ENCODE measurements around the gene FIG4. TPM values are rescaled to one million over a fixed set of nuclear protein-coding genes. Genes with fewer than 3 reads are reported as not detected.

Gene FIG4
- total and polyA plus RNA-seq, 2 of the 13 experiments (the other 11 are each of a cell fraction or from before 2014, with no cell fraction given): 5.5 to 7.9 TPM

GRCh38 chr6:109781001-109781400 lies 89.9 kb downstream of the FIG4 start:
- POLR2A ChIA-PET: no interaction called here
- TF ChIP-seq MAFK (conservative IDR thresholded peaks at IDR 0.05 in 1 of 2, IDR thresholded peaks at IDR 0.05 in 1 of 2; ENCODE audit: low read length in 2 of 2): no peak
- no peak for TF ChIP-seq ZNF790 (CRISPR knock-in tag; IDR thresholded peaks at IDR 0.05; ENCODE audit: borderline replicate concordance)
- TF ChIP-seq AFF4 (CRISPR knock-in tag; IDR thresholded peaks at IDR 0.05): no peak
- TF ChIP-seq CEBPB (IDR thresholded peaks at IDR 0.05; ENCODE audit: borderline replicate concordance, low read depth, low read length): no peak
- DNase-seq (ENCODE audit: low spot score): no peak

GRCh38 chr6:109782491-109782999 lies 91.4 kb downstream of the FIG4 start:
- BruUV-seq (replicated peaks): no TSS peak
- H3K79me2 ChIP-seq (ENCODE audit: insufficient read depth, low read length): no peaks in the 10 kb centered on the region
- no peak overlapping the region for H3K4me3 ChIP-seq (replicated peaks in 1 of 3; ENCODE audit: insufficient read depth in 1 of 3, low read depth in 2 of 3, low read length in 3 of 3)
- H3K27me3 ChIP-seq (ENCODE audit: control insufficient read depth in 1 of 2, insufficient read depth in 2 of 2, low read length in 2 of 2): no peaks in the 10 kb centered on the region
- POLR2A ChIA-PET: no interaction called here
- ATAC-seq (no peak), FAIRE-seq (no peak), DNase-seq (ENCODE audit: low spot score) (no peak)
- CTCF ChIA-PET (ENCODE audit: low intra/inter-chr PET ratio, low total read pairs): no interaction called here
- in situ Hi-C loops (cut with HindIII; ENCODE audit: extremely low pct_ligation_motif_present, low pct_unique_long_range_greater_than_20kb): no loop called here
- 79% methylated on average over 2 of the region's 2 CpGs for WGBS (ENCODE audit: low lambda C conversion rate)
- H3K9me3 ChIP-seq (ENCODE audit: low read length): no peaks in the 10 kb centered on the region
- no peaks in the 10 kb centered on the region for H4K20me1 ChIP-seq (ENCODE audit: insufficient read depth, low read length)
- H3K4me2 ChIP-seq (ENCODE audit: low read depth, low read length): no peak overlapping the region
- H3K27ac ChIP-seq (ENCODE audit: extremely low read length, insufficient read depth, low read length): no peak overlapping the region
- intact Hi-C loops (cut with micrococcal nuclease; ENCODE audit: unreplicated experiment): no loop called here
- no peaks in the 10 kb centered on the region for H3K36me3 ChIP-seq (replicated peaks in 1 of 2; ENCODE audit: control insufficient read depth in 1 of 2, insufficient read depth in 2 of 2, low read length in 2 of 2)
- H2AFZ ChIP-seq (ENCODE audit: low read length): no peak overlapping the region
- no peaks in the 10 kb centered on the region for H3K4me1 ChIP-seq (ENCODE audit: insufficient read depth, low read length)
- H3K9ac ChIP-seq (ENCODE audit: insufficient read depth, low read depth, low read length): no peak overlapping the region
- TF ChIP-seq ZNF441 (CRISPR knock-in tag; IDR thresholded peaks at IDR 0.05; ENCODE audit: borderline replicate concordance) (no peak), ZBTB37 (CRISPR knock-in tag; IDR thresholded peaks at IDR 0.05) (no peak), ZNF326 (CRISPR knock-in tag; IDR thresholded peaks at IDR 0.05; ENCODE audit: borderline replicate concordance) (no peak), SRY (CRISPR knock-in tag; IDR thresholded peaks at IDR 0.05) (no peak), ZNF709 (CRISPR knock-in tag; IDR thresholded peaks at IDR 0.05) (no peak), PCBP2 (optimal IDR thresholded peaks at IDR 0.05; ENCODE audit: low read depth, low read length, poor library complexity, severe bottlenecking) (no peak), CCAR2 (optimal IDR thresholded peaks at IDR 0.05; ENCODE audit: low read depth, low read length) (no peak), MXD3 (CRISPR knock-in tag; IDR thresholded peaks at IDR 0.05) (no peak), ZNF746 (CRISPR knock-in tag; IDR thresholded peaks at IDR 0.05) (no peak), RNF2 (conservative IDR thresholded peaks at IDR 0.05; ENCODE audit: low read depth) (no peak)

More at GRCh38 chr6:109781001-109781400, 89.9 kb downstream of the FIG4 start:
- Histone ChIP-seq H4K20me1 (ENCODE audit: insufficient read depth, low read length) (no peaks in the 10 kb centered on the region), H3K9ac (ENCODE audit: insufficient read depth, low read depth, low read length) (no peak overlapping the region), H3K4me3 (replicated peaks in 1 of 3; ENCODE audit: insufficient read depth in 1 of 3, low read depth in 2 of 3, low read length in 3 of 3) (no peak overlapping the region), H3K27me3 (ENCODE audit: control insufficient read depth in 1 of 2, insufficient read depth in 2 of 2, low read length in 2 of 2) (no peaks in the 10 kb centered on the region), H3K79me2 (ENCODE audit: insufficient read depth, low read length) (no peaks in the 10 kb centered on the region), H3K9me3 (ENCODE audit: low read length) (no peaks in the 10 kb centered on the region), H2AFZ (ENCODE audit: low read length) (no peak overlapping the region), H3K4me1 (ENCODE audit: insufficient read depth, low read length) (no peaks in the 10 kb centered on the region), H3K4me2 (ENCODE audit: low read depth, low read length) (no peak overlapping the region), H3K27ac (ENCODE audit: extremely low read length, insufficient read depth, low read length) (no peak overlapping the region), H3K36me3 (replicated peaks in 1 of 2; ENCODE audit: control insufficient read depth in 1 of 2, insufficient read depth in 2 of 2, low read length in 2 of 2) (no peaks in the 10 kb centered on the region)
- WGBS (ENCODE audit: low lambda C conversion rate): 93% methylated on average over 1 of the region's 1 CpG
- intact Hi-C loops (cut with micrococcal nuclease; ENCODE audit: unreplicated experiment): no loop called here
- ATAC-seq (no peak), FAIRE-seq (no peak)
- CTCF ChIA-PET (ENCODE audit: low intra/inter-chr PET ratio, low total read pairs): no interaction called here
- no TSS peak for BruUV-seq (replicated peaks)
- in situ Hi-C loops (cut with HindIII; ENCODE audit: extremely low pct_ligation_motif_present, low pct_unique_long_range_greater_than_20kb): no loop called here

Measured in HepG2 (cell line).